A673 (cell line): ENCODE data around the gene CDH12.

ENCODE experiments used
- CTCF ChIP-seq: fragments of 300-800, 200-600 bp; sonication (generic); conservative IDR thresholded peaks from 2 replicates; pipeline ENCODE4 v1.5.1; 2017; ENCODE audit warnings: low read depth, mild to moderate bottlenecking, antibody characterized with exemption, low read length, moderate library complexity, mixed read lengths
- EZH2 ChIP-seq: fragments of 200-600 bp; sonication (generic); IDR thresholded peaks from 2 replicates; pipeline ENCODE4 v1.6.1; 2017; ENCODE audit warnings: borderline replicate concordance, low read depth, mild to moderate bottlenecking, mixed read lengths, antibody characterized with exemption, low read length; ENCODE audit not compliant: poor library complexity, severe bottlenecking

- TF ChIP-seq CTCF (no peak), EZH2 (no peak)
Observed at GRCh38 chr5:22076586-22076985, 776.6 kb downstream of the CDH12 start.
